Hepatocyte (in vitro differentiated cells): ENCODE measurements around the gene SLC39A11. TPM values are rescaled to one million over a fixed set of nuclear protein-coding genes. Genes with fewer than 3 reads are reported as not detected.

ENCODE experiments used
- DNase-seq: peaks from one replicate; pipeline ENCODE4 v3.0.0-alpha.2; 2016; ENCODE audit warnings: low spot score
- H2AFZ ChIP-seq: fragments of 200-600 bp; sonication (generic); 2 replicates; pipeline ENCODE4 v1.6.0; 2016; ENCODE audit warnings: antibody characterized with exemption, mild to moderate bottlenecking
- H3K27ac ChIP-seq: fragments of 200-600 bp; sonication (generic); 2 replicates; pipeline ENCODE4 v1.5.1; 2016; ENCODE audit warnings: mild to moderate bottlenecking
- H3K27me3 ChIP-seq: fragments of 200-600 bp; sonication (generic); 2 replicates; pipeline ENCODE4 v1.6.1; 2016
- H3K36me3 ChIP-seq: fragments of 200-600 bp; sonication (generic); replicated peaks from 2 replicates; pipeline ENCODE4 v1.5.1; 2016; ENCODE audit warnings: low read depth; ENCODE audit not compliant: insufficient read depth
- H3K4me1 ChIP-seq: fragments of 200-600 bp; sonication (generic); 2 replicates; pipeline ENCODE4 v1.5.1; 2016; ENCODE audit warnings: mild to moderate bottlenecking, moderate library complexity; ENCODE audit not compliant: insufficient read depth
- H3K4me2 ChIP-seq: fragments of 200-600 bp; sonication (generic); 2 replicates; pipeline ENCODE4 v1.6.0; 2016
- H3K4me3 ChIP-seq: fragments of 200-600 bp; sonication (generic); 2 replicates; pipeline ENCODE4 v1.5.1; 2016; ENCODE audit warnings: mild to moderate bottlenecking
- H3K79me2 ChIP-seq: fragments of 200-600 bp; sonication (generic); 2 replicates; pipeline ENCODE4 v1.6.0; 2017; ENCODE audit warnings: mild to moderate bottlenecking
- H3K9me2 ChIP-seq: fragments of 200-600 bp; sonication (generic); replicated peaks from 2 replicates; pipeline ENCODE4 v1.6.0; 2017; ENCODE audit warnings: mild to moderate bottlenecking; ENCODE audit not compliant: insufficient read depth
- H3K9me3 ChIP-seq: fragments of 200-600 bp; sonication (generic); 2 replicates; pipeline ENCODE4 v1.5.1; 2016; ENCODE audit warnings: low read depth, mild to moderate bottlenecking
- H4K20me1 ChIP-seq: fragments of 200-600 bp; sonication (generic); 2 replicates; pipeline ENCODE4 v1.6.0; 2016; ENCODE audit warnings: mild to moderate bottlenecking; ENCODE audit not compliant: insufficient read depth, poor library complexity, severe bottlenecking
- EZH2 ChIP-seq: fragments of 200-600 bp; sonication (generic); IDR thresholded peaks from 2 replicates; pipeline ENCODE4 v1.6.1; 2016; ENCODE audit warnings: antibody characterized with exemption, mild to moderate bottlenecking, borderline replicate concordance
- EZH2phosphoT487 ChIP-seq: fragments of 200-600 bp; sonication (generic); IDR thresholded peaks from one replicate; pipeline ENCODE4 v1.6.1; 2018; ENCODE audit warnings: antibody characterized with exemption, mild to moderate bottlenecking, low read depth, moderate library complexity; ENCODE audit not compliant: unreplicated experiment, severe bottlenecking
- WGBS: methylation state at CpG from one replicate; pipeline ENCODE4 v1.1.6; 2016; ENCODE audit warnings: low lambda C conversion rate; ENCODE audit errors: missing lambda C conversion rate; 5-methylcytosine and 5-hydroxymethylcytosine counted together
- polyA plus RNA-seq: library from polyadenylated mRNA; unstranded; fragments of >200 nt; fragmentation: Nextera tagmentation; extraction: Ambion mirVana; gene quantifications from 2 replicates; pipeline ENCODE4 v1.2.1, GENCODE V29; 2016
- total RNA-seq: library from RNA; depleted of rRNA; stranded (reverse); fragments of >200 nt; gene quantifications from 2 replicates; pipeline ENCODE4 v1.2.3, GENCODE V29; 2014
- TF ChIP-seq, protein P1 (sequence below): fragments of 200-600 bp; sonication (generic); IDR thresholded peaks from 2 replicates; pipeline ENCODE4 v1.5.1; 2016; ENCODE audit warnings: antibody characterized with exemption, mild to moderate bottlenecking; ENCODE audit not compliant: poor library complexity

The SLC39A11 gene
- total and polyA plus RNA-seq, 2 experiments from 2014 or later: 37.7 to 39.1 TPM

GRCh38 chr17:73020110-73020509 is 72.4 kb downstream of the SLC39A11 start:
- H3K4me1 ChIP-seq: no peaks in the 10 kb centered on the region
- H3K9me2 ChIP-seq: no peaks in the 10 kb centered on the region
- no peaks in the 10 kb centered on the region for H3K9me3 ChIP-seq
- DNase-seq: no peak
- no peak overlapping the region for H3K4me3 ChIP-seq
- no peak for TF ChIP-seq EZH2
- TF ChIP-seq, protein P1, sequence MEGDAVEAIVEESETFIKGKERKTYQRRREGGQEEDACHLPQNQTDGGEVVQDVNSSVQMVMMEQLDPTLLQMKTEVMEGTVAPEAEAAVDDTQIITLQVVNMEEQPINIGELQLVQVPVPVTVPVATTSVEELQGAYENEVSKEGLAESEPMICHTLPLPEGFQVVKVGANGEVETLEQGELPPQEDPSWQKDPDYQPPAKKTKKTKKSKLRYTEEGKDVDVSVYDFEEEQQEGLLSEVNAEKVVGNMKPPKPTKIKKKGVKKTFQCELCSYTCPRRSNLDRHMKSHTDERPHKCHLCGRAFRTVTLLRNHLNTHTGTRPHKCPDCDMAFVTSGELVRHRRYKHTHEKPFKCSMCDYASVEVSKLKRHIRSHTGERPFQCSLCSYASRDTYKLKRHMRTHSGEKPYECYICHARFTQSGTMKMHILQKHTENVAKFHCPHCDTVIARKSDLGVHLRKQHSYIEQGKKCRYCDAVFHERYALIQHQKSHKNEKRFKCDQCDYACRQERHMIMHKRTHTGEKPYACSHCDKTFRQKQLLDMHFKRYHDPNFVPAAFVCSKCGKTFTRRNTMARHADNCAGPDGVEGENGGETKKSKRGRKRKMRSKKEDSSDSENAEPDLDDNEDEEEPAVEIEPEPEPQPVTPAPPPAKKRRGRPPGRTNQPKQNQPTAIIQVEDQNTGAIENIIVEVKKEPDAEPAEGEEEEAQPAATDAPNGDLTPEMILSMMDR: no peak
- TF ChIP-seq EZH2phosphoT487: no peak
- no peak overlapping the region for H3K4me2 ChIP-seq
- no peaks in the 10 kb centered on the region for H3K27me3 ChIP-seq
- no peaks in the 10 kb centered on the region for H3K79me2 ChIP-seq
- H4K20me1 ChIP-seq: no peaks in the 10 kb centered on the region
- no peaks in the 10 kb centered on the region for H3K36me3 ChIP-seq
- H2AFZ ChIP-seq: no peak overlapping the region
- no peak overlapping the region for H3K27ac ChIP-seq
- 100% methylated on average over 4 of the region's 4 CpGs for WGBS

DNA sequence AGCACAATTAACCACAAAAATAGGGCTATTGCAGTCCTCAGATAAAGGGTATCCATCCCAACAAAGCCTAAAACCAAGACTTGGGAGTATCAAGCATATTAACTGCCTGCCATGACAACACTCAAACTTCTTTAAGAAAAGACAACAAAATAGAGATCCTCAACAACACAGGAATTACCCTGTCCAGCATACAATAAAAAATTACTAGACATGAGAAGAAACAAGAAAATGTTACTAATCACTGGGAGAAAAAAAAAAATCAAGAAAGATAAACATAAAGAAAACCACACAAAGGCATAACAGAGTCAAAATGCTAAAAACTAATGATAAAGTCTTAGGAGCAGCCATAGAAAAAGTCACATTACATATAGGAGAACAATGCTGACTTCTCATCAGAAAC is 73.9 kb downstream of the SLC39A11 start:
- TF ChIP-seq EZH2phosphoT487 (no peak), EZH2 (no peak)
- TF ChIP-seq, protein P1: no peak
- no peaks in the 10 kb centered on the region for H3K9me2 ChIP-seq
- no peaks in the 10 kb centered on the region for H3K9me3 ChIP-seq
- H3K4me2 ChIP-seq: no peak overlapping the region
- no peaks in the 10 kb centered on the region for H3K27me3 ChIP-seq
- DNase-seq: no peak
- H4K20me1 ChIP-seq: no peaks in the 10 kb centered on the region
- no peak overlapping the region for H3K27ac ChIP-seq
- H3K79me2 ChIP-seq: no peaks in the 10 kb centered on the region
- H2AFZ ChIP-seq: no peak overlapping the region
- H3K4me1 ChIP-seq: no peaks in the 10 kb centered on the region
- no peaks in the 10 kb centered on the region for H3K36me3 ChIP-seq
- no peak overlapping the region for H3K4me3 ChIP-seq

DNA sequence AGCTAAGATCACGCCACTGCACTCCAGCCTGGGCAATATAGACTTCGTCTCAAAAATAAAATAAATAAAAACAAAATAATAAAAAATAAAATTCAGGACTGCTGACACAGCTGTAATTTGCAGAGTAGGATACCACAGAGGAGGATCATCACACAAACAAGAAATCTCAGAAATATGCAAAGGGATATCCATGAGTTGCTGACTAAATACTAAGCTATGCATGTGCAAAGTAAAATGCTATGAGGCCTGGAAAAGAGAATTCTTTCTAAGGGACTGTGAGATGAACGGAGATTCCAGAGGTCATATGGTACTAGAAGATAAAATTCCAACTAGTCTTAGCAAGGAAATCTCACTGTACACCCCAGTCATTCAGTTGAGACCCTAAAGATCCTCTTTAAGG is 74.8 kb downstream of the SLC39A11 start:
- H4K20me1 ChIP-seq: no peaks in the 10 kb centered on the region
- no peak overlapping the region for H3K4me2 ChIP-seq
- peak; percentile 11 for DNase-seq
- no peaks in the 10 kb centered on the region for H3K9me2 ChIP-seq
- no peak overlapping the region for H3K4me3 ChIP-seq
- no peaks in the 10 kb centered on the region for H3K9me3 ChIP-seq
- H3K36me3 ChIP-seq: no peaks in the 10 kb centered on the region
- TF ChIP-seq EZH2phosphoT487 (no peak), EZH2 (no peak)
- TF ChIP-seq, protein P1: no peak
- no peaks in the 10 kb centered on the region for H3K4me1 ChIP-seq
- H3K79me2 ChIP-seq: no peaks in the 10 kb centered on the region
- H3K27me3 ChIP-seq: no peaks in the 10 kb centered on the region
- WGBS: 92% methylated on average over 3 of the region's 3 CpGs
- H3K27ac ChIP-seq: no peak overlapping the region
- H2AFZ ChIP-seq: no peak overlapping the region

- Histone ChIP-seq H3K36me3 (no peaks in the 10 kb centered on the region), H3K9me2 (no peaks in the 10 kb centered on the region), H3K79me2 (no peaks in the 10 kb centered on the region), H3K4me1 (no peaks in the 10 kb centered on the region), H3K4me3 (no peak overlapping the region), H3K27me3 (no peaks in the 10 kb centered on the region), H2AFZ (no peak overlapping the region), H3K27ac (no peak overlapping the region), H4K20me1 (no peaks in the 10 kb centered on the region), H3K9me3 (no peaks in the 10 kb centered on the region), H3K4me2 (no peak overlapping the region)
- TF ChIP-seq EZH2 (no peak), EZH2phosphoT487 (no peak)
- TF ChIP-seq, protein P1: no peak
- DNase-seq: no peak
- 94% methylated on average over 7 of the region's 7 CpGs for WGBS
Measured at GRCh38 chr17:73015722-73016276, 76.7 kb downstream of the SLC39A11 start.
